Limb (tissue), 2 donors: Measurements from ENCODE around the gene LBHD2.
A peak's percentile ranks its signal among the peaks of the same experiment; 100 is the strongest.
"Not testable (repeated sequence)": the region's sequence is repeated elsewhere in the genome, so short reads cannot be mapped to it uniquely, and the experiment has no call there.

Experiments
- DNase-seq, 2 donors: peaks; one replicate each; pipeline ENCODE4 v3.0.0-alpha.2; 2016; ENCODE audit errors: extremely low spot score in 2 of 2

Gene LBHD2

GRCh38 chr14:103084021-103084919 is at the start of gene LBHD2:
TSS of gene LBHD2 (plus strand) at chr14:103084210. CDS start at chr14:103086013, 1,803 bp downstream.
- peak in 1 of 2 donors; percentile 46 for DNase-seq

DNA sequence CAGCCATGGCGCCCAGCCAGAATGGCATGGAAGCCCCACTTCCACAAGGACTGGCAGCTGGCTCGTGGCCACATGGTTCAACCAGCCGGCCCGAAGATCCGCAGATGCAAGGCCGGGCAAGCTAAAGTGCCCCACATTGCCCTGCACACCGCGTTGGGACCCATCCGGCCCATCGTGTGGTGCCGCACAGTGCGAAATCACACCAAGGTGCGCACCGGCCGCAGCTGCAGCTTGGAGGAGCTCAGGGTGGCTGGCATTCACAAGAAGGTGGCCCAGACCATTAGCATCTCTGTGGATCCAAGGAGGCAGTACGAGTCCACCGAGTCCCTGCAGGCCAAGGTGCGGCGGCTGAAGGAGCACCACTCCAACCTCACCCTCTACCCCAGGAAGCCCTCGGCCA is 42.5 kb upstream of the LBHD2 start:
- DNase-seq = no peak

- DNase-seq = no peak
Observed at GRCh38 chr14:103043257-103044015, 40.6 kb upstream of the LBHD2 start.

DNA sequence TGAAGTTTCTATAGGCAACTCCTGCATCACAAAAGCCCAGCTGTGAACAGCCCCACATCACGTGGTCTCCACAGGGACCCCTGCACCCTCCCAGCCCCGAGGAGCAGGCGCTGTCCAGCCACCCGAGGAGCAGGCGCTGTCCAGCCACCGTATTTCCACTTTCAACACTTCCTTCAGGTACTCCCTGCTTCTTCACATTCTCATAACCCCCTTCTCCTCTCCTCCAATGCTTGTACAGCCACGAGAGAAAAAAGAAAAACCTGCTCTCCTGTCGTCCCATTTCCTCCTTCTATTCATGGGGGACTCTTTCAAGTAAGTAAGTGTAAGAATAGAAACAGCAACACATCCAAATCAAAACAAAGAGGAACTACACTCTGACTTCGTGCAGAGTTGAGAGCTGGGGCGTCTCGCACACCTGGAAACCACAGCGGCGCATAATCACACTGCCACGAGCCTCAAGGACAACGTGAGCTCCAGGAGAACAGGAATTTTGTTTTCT is 38.6 kb upstream of the LBHD2 start:
- DNase-seq = no peak

- DNase-seq = not testable (repeated sequence)
Observed at GRCh38 chr14:103047453-103047852, 36.6 kb upstream of the LBHD2 start.

DNA sequence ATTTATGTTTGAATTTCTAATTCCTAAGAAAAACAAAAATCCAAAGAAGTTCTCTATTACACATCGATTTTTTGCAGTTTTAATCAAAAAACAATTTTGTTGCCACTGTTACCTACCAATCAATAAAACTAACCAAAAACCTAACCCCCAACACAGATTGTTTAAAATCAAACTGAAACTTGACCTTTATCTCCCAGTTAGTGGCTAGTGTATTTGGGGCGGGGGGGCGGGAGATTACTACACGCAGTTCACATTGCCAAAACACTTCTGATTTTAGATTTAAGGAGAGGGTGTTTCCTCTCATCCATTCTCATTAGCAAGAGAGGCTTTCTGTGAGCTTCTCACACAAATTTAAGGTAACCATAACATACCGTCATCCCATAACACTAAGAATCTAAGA is 33.1 kb upstream of the LBHD2 start:
- no peak for DNase-seq

DNA sequence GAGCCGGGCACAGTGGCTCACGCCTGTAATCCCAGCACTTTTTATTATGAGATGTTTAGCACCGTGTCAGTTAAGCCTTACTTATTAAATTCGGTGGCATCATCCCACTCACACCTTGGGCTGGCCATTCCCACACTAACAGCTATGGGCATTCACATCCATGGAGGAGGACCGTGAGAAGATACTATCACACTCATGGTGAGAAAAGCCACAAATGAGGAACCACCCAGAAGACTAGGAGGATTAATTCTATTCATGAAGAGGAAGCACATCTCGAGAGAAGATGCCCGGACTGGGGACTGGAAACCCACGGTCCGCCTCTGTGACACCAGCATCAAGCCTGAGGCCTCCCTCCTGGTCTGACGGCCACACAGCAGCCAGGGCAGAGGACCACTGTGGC is 31.6 kb upstream of the LBHD2 start:
- no peak for DNase-seq

DNA sequence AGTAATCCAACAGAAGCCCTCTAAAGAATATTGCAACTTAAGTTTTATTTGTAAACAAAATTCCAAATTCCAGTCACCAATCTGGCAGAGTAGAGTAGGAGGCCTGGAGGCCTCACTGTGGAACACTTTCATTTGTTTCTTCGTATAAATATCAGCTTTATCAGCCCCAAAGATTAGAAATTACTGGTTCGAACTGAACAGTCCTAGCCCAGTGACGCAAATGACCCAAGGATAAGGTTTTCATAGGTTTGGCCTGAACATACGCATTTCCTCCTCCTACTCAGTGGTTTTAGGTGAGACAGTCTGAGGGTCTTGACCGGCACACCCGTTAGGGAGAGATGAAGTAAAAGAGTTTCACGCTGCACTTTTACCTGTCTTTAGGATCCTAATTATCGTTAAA is 28.3 kb upstream of the LBHD2 start:
- no peak for DNase-seq

DNA sequence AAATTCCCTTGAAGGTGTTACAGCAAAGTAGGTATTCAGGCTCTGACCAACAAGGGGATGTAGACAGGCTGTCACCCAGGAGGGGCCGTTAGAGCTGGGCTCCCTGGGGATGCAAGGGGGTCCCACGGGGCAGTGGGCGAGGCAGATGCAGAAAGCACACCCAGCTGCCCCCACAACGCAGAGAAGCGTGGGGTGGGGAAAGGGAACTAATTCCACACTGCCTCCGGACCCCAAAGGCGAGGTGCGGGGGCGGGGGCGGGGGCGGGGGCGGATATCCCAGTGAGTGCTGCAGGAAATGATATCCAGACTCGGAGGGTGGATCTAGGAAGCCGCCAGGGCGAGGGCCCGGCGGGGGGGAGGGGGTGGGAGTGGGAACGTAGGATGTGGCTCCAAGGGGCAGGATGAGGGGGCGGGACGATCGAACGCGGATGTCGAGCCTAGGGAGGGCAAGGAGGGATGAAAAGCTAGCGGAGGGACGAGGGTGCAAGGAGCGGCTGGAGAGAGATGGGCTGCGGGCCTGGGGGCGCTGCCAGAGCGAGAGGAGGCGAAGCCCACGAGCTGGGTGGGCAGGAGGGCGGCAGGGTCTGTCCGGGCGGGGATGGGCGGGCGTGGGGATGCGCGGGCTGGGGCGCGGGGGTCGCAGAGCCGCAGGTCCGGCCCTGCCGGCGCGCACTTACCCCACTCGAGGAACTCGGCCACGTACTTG is 27.5 kb upstream of the LBHD2 start:
- peak; percentile 54 to 83 for DNase-seq

DNA sequence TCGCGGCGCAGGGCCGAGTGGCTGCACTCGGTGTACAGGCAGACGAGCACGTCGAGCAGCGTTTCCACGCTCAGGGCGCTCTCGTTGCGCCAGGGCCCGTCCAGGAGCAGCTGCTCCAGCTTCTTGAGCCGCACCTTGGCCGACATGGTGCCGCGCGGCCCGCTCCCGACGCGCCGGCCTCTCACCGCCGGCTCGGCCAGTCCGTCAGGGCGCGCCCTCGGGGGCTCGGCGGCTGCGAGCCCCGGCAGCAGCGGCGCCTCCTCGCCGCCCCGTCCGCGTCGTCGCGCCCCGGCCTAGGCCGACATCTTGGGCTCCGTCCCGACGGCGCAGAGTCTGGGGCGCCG is 27.0 kb upstream of the LBHD2 start:
- no peak for DNase-seq

DNA sequence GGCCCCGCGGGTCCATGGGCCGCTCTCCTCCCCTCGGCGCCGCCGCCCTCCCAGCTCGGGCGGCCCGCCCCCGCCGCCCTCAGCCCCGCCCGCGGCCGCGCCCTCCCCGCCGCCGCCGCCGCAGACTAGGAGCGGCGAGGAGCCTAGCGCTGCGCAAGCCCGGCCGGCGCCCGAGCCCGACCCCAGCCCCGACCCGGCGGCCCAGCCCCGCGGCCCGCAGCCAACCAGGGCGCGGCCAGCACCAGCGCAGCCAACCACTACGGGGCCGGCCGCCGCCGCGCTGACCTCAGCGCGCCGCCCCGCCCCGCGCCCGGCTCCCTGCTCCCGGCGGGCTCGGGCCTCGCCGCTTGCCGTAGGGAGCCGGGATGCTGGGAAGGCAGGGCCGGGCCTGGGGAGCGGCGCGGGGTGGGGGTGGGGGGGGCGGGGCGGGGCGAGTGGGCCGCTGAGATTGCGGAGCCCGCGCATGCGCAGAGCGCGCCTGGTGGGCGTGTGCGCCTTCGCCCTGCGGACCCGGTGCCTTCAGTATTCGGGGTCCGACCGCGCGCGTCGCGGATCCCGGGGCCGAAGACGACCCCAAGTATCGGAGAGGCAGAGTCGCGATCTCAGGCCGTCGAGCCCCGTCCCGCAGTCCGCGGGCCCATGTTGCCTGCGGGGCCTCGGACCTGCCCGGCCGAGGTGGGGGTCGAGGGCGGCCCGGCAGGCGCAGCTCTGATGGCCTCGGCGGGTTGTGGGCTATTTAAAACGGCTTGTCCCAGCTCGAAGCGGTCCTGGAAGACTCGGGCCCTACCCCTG is 26.4 kb upstream of the LBHD2 start, which contains the start of gene CDC42BPB:
CDC42BPB (minus strand) TSS at position 178 of the 792 bp plus-strand sequence. CDS start 376 bp downstream, outside the sequence.
- DNase-seq = peak; percentile 93 to 95

- DNase-seq = no peak
Observed at GRCh38 chr14:103058164-103059055, 25.6 kb upstream of the LBHD2 start.

GRCh38 chr14:103059556-103059955 is 24.5 kb upstream of the LBHD2 start:
- no peak for DNase-seq

DNA sequence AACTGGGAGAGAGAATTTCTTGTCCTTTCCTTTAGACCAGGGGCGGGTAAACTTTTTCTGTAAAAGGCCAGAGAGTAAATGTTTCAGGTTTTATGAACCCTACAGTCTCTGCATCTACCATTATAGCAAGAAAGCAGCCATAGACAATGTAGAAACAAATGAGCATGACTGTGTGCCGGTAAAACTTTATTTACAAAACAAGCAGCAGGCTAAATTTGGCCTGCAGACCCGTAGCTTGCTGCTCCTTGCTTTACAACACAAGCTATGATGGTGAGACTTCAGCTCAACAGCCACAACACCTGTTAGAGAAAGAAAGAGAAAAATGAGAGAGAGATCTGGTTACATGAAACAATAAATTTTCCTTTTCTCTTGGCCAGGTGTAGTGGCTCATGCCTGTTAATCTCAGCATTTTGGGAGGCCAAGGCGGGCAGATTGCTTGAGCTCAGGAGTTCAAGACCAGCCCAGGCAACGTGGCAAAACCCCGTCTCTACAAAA is 22.5 kb upstream of the LBHD2 start:
- no peak for DNase-seq

GRCh38 chr14:103064436-103064835 is 19.6 kb upstream of the LBHD2 start:
- no peak for DNase-seq

DNA sequence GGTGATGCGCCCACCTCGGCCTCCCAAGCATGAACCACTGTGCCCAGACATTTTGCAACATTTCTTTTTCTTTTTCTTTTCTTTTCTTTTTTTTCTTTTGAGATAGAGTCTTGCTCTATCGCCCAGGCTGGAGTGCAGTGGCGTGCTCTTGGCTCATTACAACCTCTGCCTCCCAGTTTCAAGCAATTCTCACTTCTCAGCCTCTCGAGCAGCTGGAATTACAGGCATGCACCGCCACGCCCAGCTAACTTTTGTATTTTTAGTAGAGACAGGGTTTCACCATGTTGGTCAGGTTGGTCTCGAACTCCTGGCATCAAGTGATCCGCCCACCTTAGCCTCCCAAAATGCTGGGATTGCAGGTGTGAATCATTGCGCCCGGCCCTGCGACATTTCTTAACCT is 19.0 kb upstream of the LBHD2 start:
- no peak for DNase-seq

GRCh38 chr14:103065861-103066260 is 18.1 kb upstream of the LBHD2 start:
- DNase-seq = no peak

- DNase-seq = no peak
Observed at GRCh38 chr14:103066399-103066798, 17.6 kb upstream of the LBHD2 start.

DNA sequence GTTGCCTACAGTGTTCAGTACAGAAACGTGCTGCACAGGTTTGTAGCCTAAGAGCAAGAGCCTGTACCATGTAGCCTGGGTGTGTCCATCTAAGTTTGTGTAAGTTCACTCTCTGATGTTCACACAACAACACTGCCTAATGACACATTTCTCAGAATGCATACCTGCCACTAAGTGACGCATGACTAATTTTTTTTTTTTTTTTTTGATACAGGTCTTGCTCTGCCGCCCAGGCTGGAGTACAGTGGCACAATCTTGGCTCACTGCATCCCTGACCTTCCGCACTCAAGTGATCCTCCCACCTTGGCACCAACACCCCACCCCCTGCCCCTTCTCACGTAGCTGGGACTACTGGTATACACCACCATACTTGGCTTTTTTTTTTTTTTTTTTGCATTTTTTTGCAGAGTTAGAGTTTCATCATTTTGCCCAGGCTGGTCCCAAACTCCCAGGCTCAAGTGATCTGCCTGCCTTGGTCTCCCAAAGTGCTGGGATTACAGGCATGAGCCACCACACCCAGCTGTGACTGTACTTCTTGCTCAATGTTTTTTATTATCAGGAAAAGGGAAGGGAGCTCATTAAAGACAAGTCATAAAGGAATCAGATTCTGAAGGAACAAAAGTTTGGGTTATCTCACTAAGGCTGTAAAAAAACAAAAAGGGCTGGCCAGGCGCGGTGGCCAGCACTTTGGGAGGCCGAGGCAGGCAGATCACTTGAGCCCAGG is 16.6 kb upstream of the LBHD2 start:
- no peak for DNase-seq
